HepG2 (cell line): Measurements from ENCODE around the gene GPN2. TPM values are rescaled to one million over a fixed set of nuclear protein-coding genes. Genes with fewer than 3 reads are reported as not detected.
A peak's percentile ranks its signal among the peaks of the same experiment; 100 is the strongest.

Experiments
- CEBPZ ChIP-seq: IDR thresholded peaks from 2 replicates; pipeline ENCODE4 v1.6.1; 2012; ENCODE audit warnings: low read length, improper control_type of control experiment
- CENPBD1 ChIP-seq: sonication (generic); formaldehyde crosslinking; IDR thresholded peaks from 2 replicates; pipeline ENCODE4 v1.8.0; 2022; ENCODE audit warnings: missing genetic modification reagents, low read depth, mild to moderate bottlenecking, borderline replicate concordance
- CTCF ChIP-seq: sonication (generic); formaldehyde crosslinking; IDR thresholded peaks from 2 replicates; pipeline ENCODE4 v1.5.0; 2020; ENCODE audit warnings: mild to moderate bottlenecking, missing genetic modification reagents, moderate library complexity
- GABPA ChIP-seq, 2 experiments: IDR thresholded peaks; 2 replicates each; pipeline ENCODE4 v1.6.1; 2011 to 2016; ENCODE audit warnings: low read depth in 2 of 2, low read length in 1 of 2, missing biosample characterization in 1 of 2, missing genetic modification characterization in 1 of 2
- GATA4 ChIP-seq: sonication (generic); IDR thresholded peaks from 2 replicates; pipeline ENCODE4 v1.6.1; 2016; ENCODE audit warnings: antibody characterized with exemption, low read depth, borderline replicate concordance
- GTF2F1 ChIP-seq: fragments of 150-350 bp; IDR thresholded peaks from 2 replicates; pipeline ENCODE4 v1.6.1; 2014; ENCODE audit warnings: low read length
- HDAC1 ChIP-seq: sonication (generic); formaldehyde crosslinking; IDR thresholded peaks from 2 replicates; pipeline ENCODE4 v1.5.1; 2020; ENCODE audit warnings: mild to moderate bottlenecking, missing genetic modification reagents
- HHEX ChIP-seq: IDR thresholded peaks from 2 replicates; pipeline ENCODE4 v1.6.1; 2016; ENCODE audit warnings: control low read depth
- HOXA7 ChIP-seq: sonication (generic); formaldehyde crosslinking; IDR thresholded peaks from 2 replicates; pipeline ENCODE4 v1.8.1; 2022; ENCODE audit warnings: mild to moderate bottlenecking, missing genetic modification reagents, moderate library complexity
- MAFF ChIP-seq: IDR thresholded peaks from 2 replicates; pipeline ENCODE4 v1.6.1; 2011; ENCODE audit warnings: low read depth, low read length, improper control_type of control experiment
- MYC ChIP-seq: sonication (generic); formaldehyde crosslinking; IDR thresholded peaks from 2 replicates; pipeline ENCODE4 v1.9.0; 2021; ENCODE audit warnings: missing genetic modification reagents, borderline replicate concordance
- MYPOP ChIP-seq: sonication (generic); formaldehyde crosslinking; IDR thresholded peaks from 2 replicates; pipeline ENCODE4 v1.8.1; 2023; ENCODE audit warnings: mild to moderate bottlenecking, moderate library complexity, missing genetic modification reagents
- POGZ ChIP-seq: sonication (generic); formaldehyde crosslinking; IDR thresholded peaks from 2 replicates; pipeline ENCODE4 v1.4.0; 2020; ENCODE audit warnings: mild to moderate bottlenecking, missing genetic modification reagents
- POLR2A ChIP-seq, 2 experiments: IDR thresholded peaks; 2 replicates each; pipeline ENCODE4 v1.6.1; 2011; ENCODE audit warnings: low read depth in 2 of 2, low read length in 2 of 2, mild to moderate bottlenecking in 1 of 2, moderate library complexity in 1 of 2; ENCODE audit not compliant: insufficient read depth in 1 of 2
- SIN3B ChIP-seq: fragments of 150-350 bp; IDR thresholded peaks from 2 replicates; pipeline ENCODE4 v1.6.1; 2014; ENCODE audit warnings: low read length
- SP2 ChIP-seq: sonication (generic); formaldehyde crosslinking; IDR thresholded peaks from 2 replicates; pipeline ENCODE4 v1.5.1; 2020; ENCODE audit warnings: mild to moderate bottlenecking, missing genetic modification reagents
- TCF12 ChIP-seq, 2 experiments: fragments of 450-650 bp in 1 of 2; sonication (generic) in 1 of 2; formaldehyde crosslinking in 1 of 2; IDR thresholded peaks; 2 replicates each; pipeline versions ENCODE4 v1.6.1 to v1.8.0; 2017 to 2022; ENCODE audit warnings: antibody characterized with exemption in 1 of 2, mild to moderate bottlenecking in 1 of 2, missing genetic modification reagents in 1 of 2, moderate library complexity in 1 of 2
- ZC3H13 ChIP-seq: sonication (generic); formaldehyde crosslinking; IDR thresholded peaks from 2 replicates; pipeline ENCODE4 v1.8.1; 2023; ENCODE audit warnings: mild to moderate bottlenecking, missing genetic modification reagents, moderate library complexity
- ZFP90 ChIP-seq: sonication (generic); formaldehyde crosslinking; IDR thresholded peaks from 2 replicates; pipeline ENCODE4 v1.8.0; 2022; ENCODE audit warnings: missing genetic modification reagents, mild to moderate bottlenecking, inconsistent platforms, borderline replicate concordance
- ZNF296 ChIP-seq: sonication (generic); formaldehyde crosslinking; conservative IDR thresholded peaks from 2 replicates; pipeline ENCODE4 v1.5.0; 2020; ENCODE audit warnings: mild to moderate bottlenecking, missing genetic modification reagents
- ZNF484 ChIP-seq: sonication (generic); formaldehyde crosslinking; IDR thresholded peaks from 2 replicates; pipeline ENCODE4 v1.5.1; 2020; ENCODE audit warnings: mild to moderate bottlenecking, low read depth, missing genetic modification reagents, borderline replicate concordance
- ZNF576 ChIP-seq: sonication (generic); formaldehyde crosslinking; IDR thresholded peaks from 2 replicates; pipeline ENCODE4 v1.4.0; 2020; ENCODE audit warnings: mild to moderate bottlenecking, missing genetic modification reagents
- ZNF761 ChIP-seq: sonication (generic); formaldehyde crosslinking; conservative IDR thresholded peaks from 2 replicates; pipeline ENCODE4 v1.4.0; 2020; ENCODE audit warnings: mild to moderate bottlenecking, missing genetic modification reagents
- polyA plus RNA-seq, 8 experiments: library from polyadenylated mRNA; depleted of rRNA in 3 of 8; stranded (reverse) in 7 of 8; unstranded in 1 of 8; fragments of >200 nt; fragmentation: Illumina TruSeq in 4 of 8; extraction: Trizol in 4 of 8; gene quantifications; 2 replicates each; pipeline versions ENCODE4 v1.2.1 to v1.2.3, GENCODE V29; 2011 to 2016; ENCODE audit warnings: low read depth in 4 of 8, missing spikeins in 1 of 8, mixed read lengths in 1 of 8; ENCODE audit not compliant: insufficient read depth in 1 of 8
- total RNA-seq, 5 experiments: library from RNA; depleted of rRNA; stranded (reverse); fragments of >200 nt; fragmentation: Illumina TruSeq; extraction: Trizol; gene quantifications; 2 replicates each; pipeline ENCODE4 v1.2.3, GENCODE V29; 2016; ENCODE audit warnings: low read depth in 1 of 5

The GPN2 gene
- total and polyA plus RNA-seq, 2 of the 13 experiments (the other 11 are each of a cell fraction or from before 2014, with no cell fraction given), result 19.3 to 38.9 TPM

- peak; percentile 60; the same call in 1 of the 2 replicates for TF ChIP-seq ZC3H13 (CRISPR knock-in tag)
- TF ChIP-seq ZFP90 (CRISPR knock-in tag), result 0 out of 2 replicates have a peak, but pooled peaks have one; percentile 59
- TF ChIP-seq MYC, result peak; percentile 75; the same call in 1 of the 2 replicates
- no peak for TF ChIP-seq MAFF
- no peak for TF ChIP-seq CTCF (CRISPR knock-in tag)
- no peak for TF ChIP-seq ZNF296 (CRISPR knock-in tag)
- peak; percentile 58 for TF ChIP-seq POGZ (CRISPR knock-in tag)
- TF ChIP-seq TCF12 (IDR thresholded peaks at IDR 0.05), result no peak
- no peak for TF ChIP-seq TCF12 (CRISPR knock-in tag; IDR thresholded peaks at IDR 0.05)
- no peak for TF ChIP-seq ZNF576 (CRISPR knock-in tag)
- TF ChIP-seq POLR2A (IDR thresholded peaks at IDR 0.05; ENCODE audit: insufficient read depth in 1 of 2, low read depth in 2 of 2, low read length in 2 of 2), result peak; percentile 79 to 98
- TF ChIP-seq GABPA (IDR thresholded peaks at IDR 0.05; ENCODE audit: low read depth, low read length), result no peak
- peak; percentile 63 for TF ChIP-seq GABPA (CRISPR knock-in tag; IDR thresholded peaks at IDR 0.05; ENCODE audit: low read depth)
- peak; percentile 71; the same call in 1 of the 2 replicates for TF ChIP-seq MYPOP (CRISPR knock-in tag)
- no peak for TF ChIP-seq ZNF484 (CRISPR knock-in tag)
- no peak for TF ChIP-seq HOXA7 (CRISPR knock-in tag)
- TF ChIP-seq SIN3B, result peak; percentile 100
- no peak for TF ChIP-seq CENPBD1 (CRISPR knock-in tag)
- no peak for TF ChIP-seq CEBPZ
- TF ChIP-seq HDAC1 (CRISPR knock-in tag), result peak; percentile 99
- peak; percentile 82 for TF ChIP-seq GATA4
- TF ChIP-seq GTF2F1, result no peak
- no peak for TF ChIP-seq HHEX (CRISPR knock-in tag)
- no peak for TF ChIP-seq SP2 (CRISPR knock-in tag)
- peak; percentile 83 for TF ChIP-seq ZNF761 (CRISPR knock-in tag)
Measured at GRCh38 chr1:26900001-26900814, 10.1 kb upstream of the GPN2 start, which contains the start of gene GPATCH3 (continued).
